Calu3 (cell line): ENCODE data around the gene GHRH. TPM values are rescaled to one million over a fixed set of nuclear protein-coding genes. Genes with fewer than 3 reads are reported as not detected.

Source experiments
- BruUV-seq: library from RNA; stranded (reverse); fragments of 400-500 nt; replicated peaks from 2 replicates; lab custom pipeline; 2021; lab: Mats Ljungman, UMichigan
- CTCF ChIA-PET: fragments of 300-600 bp; sonication (Branson Sonifier 250); formaldehyde crosslinking; loops from one replicate; lab custom pipeline; 2022; ENCODE audit warnings: antibody characterized with exemption; lab: Charles Lee
- DNase-seq: peaks from one replicate; pipeline ENCODE4 v3.0.0; 2022
- H3K27ac Mint-ChIP-seq: one replicate; pipeline ENCODE4 v1.8.0; 2022; ENCODE audit warnings: mixed read lengths; ENCODE audit not compliant: unreplicated experiment
- H3K27me3 Mint-ChIP-seq: one replicate; pipeline ENCODE4 v1.8.0; 2022; ENCODE audit warnings: mixed read lengths; ENCODE audit not compliant: unreplicated experiment
- H3K36me3 Mint-ChIP-seq: one replicate; pipeline ENCODE4 v1.8.0; 2022; ENCODE audit warnings: mild to moderate bottlenecking, moderate library complexity, mixed read lengths; ENCODE audit not compliant: insufficient read depth, unreplicated experiment
- H3K4me1 Mint-ChIP-seq: one replicate; pipeline ENCODE4 v1.8.0; 2022; ENCODE audit warnings: mild to moderate bottlenecking, low read depth, mixed read lengths; ENCODE audit not compliant: unreplicated experiment
- H3K4me3 Mint-ChIP-seq: one replicate; pipeline ENCODE4 v1.8.0; 2022; ENCODE audit warnings: mild to moderate bottlenecking, low read depth, moderate library complexity, mixed read lengths; ENCODE audit not compliant: unreplicated experiment
- H3K9me3 Mint-ChIP-seq: one replicate; pipeline ENCODE4 v1.8.0; 2022; ENCODE audit warnings: low read depth, mixed read lengths; ENCODE audit not compliant: unreplicated experiment
- CTCF ChIP-seq: fragments of 200-600 bp; IDR thresholded peaks from one replicate; pipeline ENCODE4 v1.8.0; 2022; ENCODE audit warnings: antibody characterized with exemption; ENCODE audit not compliant: unreplicated experiment
- intact Hi-C: fragments of 100-400 bp; cut with micrococcal nuclease; formaldehyde crosslinking; loops from one replicate; pipeline ENCODE4 v1.10.0; 2022; ENCODE audit not compliant: unreplicated experiment
- total RNA-seq: library from RNA; stranded (reverse); gene quantifications from 2 replicates; pipeline ENCODE4 v1.2.3, GENCODE V29; 2022

GHRH gene
- total RNA-seq, 1 experiment from 2014 or later = not detected

GRCh38 chr20:37207171-37207570 is 54.4 kb downstream of the GHRH start:
- no TSS peak for BruUV-seq
- CTCF ChIA-PET = no interaction called here
- H3K9me3 Mint-ChIP-seq = no peaks in the 10 kb centered on the region
- H3K4me3 Mint-ChIP-seq = no peak overlapping the region
- H3K4me1 Mint-ChIP-seq = peaks cover 11% of the 10 kb centered on the region
- no peaks in the 10 kb centered on the region for H3K27me3 Mint-ChIP-seq
- TF ChIP-seq CTCF = no peak
- intact Hi-C loops = no loop called here
- H3K27ac Mint-ChIP-seq = no peak overlapping the region
- DNase-seq = no peak
- H3K36me3 Mint-ChIP-seq = peaks cover 84% of the 10 kb centered on the region

GRCh38 chr20:37205794-37206193 is 55.8 kb downstream of the GHRH start:
- Mint-ChIP-seq H3K27ac (no peak overlapping the region), H3K4me1 (peaks cover 20% of the 10 kb centered on the region), H3K27me3 (no peaks in the 10 kb centered on the region), H3K9me3 (no peaks in the 10 kb centered on the region), H3K36me3 (peaks cover 85% of the 10 kb centered on the region), H3K4me3 (no peak overlapping the region)
- TF ChIP-seq CTCF = no peak
- intact Hi-C loops = no loop called here
- BruUV-seq = no TSS peak
- CTCF ChIA-PET = interaction anchor here (0.5 to 1.9 kb wide), 2 partner anchors 10 to 218 kb away, joined by 6 to 8 read pairs; no protein-coding TSS in a partner anchor
- no peak for DNase-seq

- Mint-ChIP-seq H3K27me3 (no peaks in the 10 kb centered on the region), H3K9me3 (no peaks in the 10 kb centered on the region), H3K36me3 (peaks cover 85% of the 10 kb centered on the region), H3K4me3 (no peak overlapping the region), H3K27ac (no peak overlapping the region), H3K4me1 (peaks cover 20% of the 10 kb centered on the region)
- CTCF ChIA-PET = interaction anchor here (0.5 to 1.9 kb wide), 3 partner anchors 10 to 218 kb away, joined by 3 to 8 read pairs (median 6); no protein-coding TSS in a partner anchor
- intact Hi-C loops = no loop called here
- no TSS peak for BruUV-seq
- no peak for TF ChIP-seq CTCF
- no peak for DNase-seq
Measured at GRCh38 chr20:37205130-37205529, 56.5 kb downstream of the GHRH start.

GRCh38 chr20:37204056-37204455 is 57.6 kb downstream of the GHRH start:
- intact Hi-C loops = no loop called here
- no peak overlapping the region for H3K4me3 Mint-ChIP-seq
- BruUV-seq = no TSS peak
- no peak for TF ChIP-seq CTCF
- peaks cover 85% of the 10 kb centered on the region for H3K36me3 Mint-ChIP-seq
- H3K4me1 Mint-ChIP-seq = peaks cover 20% of the 10 kb centered on the region
- CTCF ChIA-PET = interaction anchor here (1.2 kb wide), 1 partner anchor 12 kb away, joined by 3 read pairs; no protein-coding TSS in a partner anchor
- DNase-seq = no peak
- no peaks in the 10 kb centered on the region for H3K27me3 Mint-ChIP-seq
- no peaks in the 10 kb centered on the region for H3K9me3 Mint-ChIP-seq
- no peak overlapping the region for H3K27ac Mint-ChIP-seq
